C4-2B (cell line): ENCODE results near the gene HS2ST1.
"Not testable (repeated sequence)": the region's sequence is repeated elsewhere in the genome, so short reads cannot be mapped to it uniquely, and the experiment has no call there.

Experiments used
- H3K27ac ChIP-seq: fragments of 450-650 bp; 2 replicates; pipeline ENCODE4 v1.5.1; 2017
- CTCF ChIP-seq: fragments of 450-650 bp; conservative IDR thresholded peaks from 2 replicates; pipeline ENCODE4 v1.5.1; 2017; ENCODE audit warnings: mild to moderate bottlenecking
- ZFX ChIP-seq: fragments of 450-650 bp; IDR thresholded peaks from 2 replicates; pipeline ENCODE4 v1.6.1; 2017

HS2ST1 gene

GRCh38 chr1:86972262-86972661 lies 57.8 kb downstream of the HS2ST1 start:
- no peak overlapping the region for H3K27ac ChIP-seq
- TF ChIP-seq CTCF (no peak), ZFX (no peak)

GRCh38 chr1:86975993-86976550 lies 61.6 kb downstream of the HS2ST1 start:
- TF ChIP-seq CTCF = no peak
- TF ChIP-seq ZFX = no peak
- H3K27ac ChIP-seq = no peak overlapping the region

- no peak for TF ChIP-seq ZFX
- no peak for TF ChIP-seq CTCF
- H3K27ac ChIP-seq = no peak overlapping the region
Measured at GRCh38 chr1:86976664-86977063, 62.2 kb downstream of the HS2ST1 start.

- H3K27ac ChIP-seq = no peak overlapping the region
- TF ChIP-seq CTCF = no peak
- TF ChIP-seq ZFX = no peak
Measured at GRCh38 chr1:86981482-86982213, 67.2 kb downstream of the HS2ST1 start.

GRCh38 chr1:86983677-86984076 lies 69.2 kb downstream of the HS2ST1 start:
- H3K27ac ChIP-seq = not testable (repeated sequence)

GRCh38 chr1:86987446-86987845 lies 73.0 kb downstream of the HS2ST1 start:
- TF ChIP-seq ZFX (no peak), CTCF (no peak)
- H3K27ac ChIP-seq = no peak overlapping the region

GRCh38 chr1:86988835-86989234 lies 74.4 kb downstream of the HS2ST1 start:
- H3K27ac ChIP-seq = no peak overlapping the region
- TF ChIP-seq ZFX = no peak

GRCh38 chr1:86989690-86990089 lies 75.3 kb downstream of the HS2ST1 start:
- not testable (repeated sequence) for H3K27ac ChIP-seq

- TF ChIP-seq ZFX (no peak), CTCF (no peak)
Measured at GRCh38 chr1:86990826-86991225, 76.4 kb downstream of the HS2ST1 start.

More at GRCh38 chr1:86990826-86991225, 76.4 kb downstream of the HS2ST1 start:
- H3K27ac ChIP-seq = peak overlapping the region; percentile 27; the same call in 1 of the 2 replicates
